BE2C (cell line): ENCODE results near the gene DDX59.

Source experiments
- DNase-seq: peaks from one replicate; pipeline ENCODE4 v3.0.0-alpha.2; 2020
- H3K27me3 ChIP-seq: fragments of 250-450 bp; sonication (Bioruptor Pico); 2 replicates; pipeline ENCODE4 v1.5.1; 2020; ENCODE audit warnings: mild to moderate bottlenecking
- H3K36me3 ChIP-seq: fragments of 250-450 bp; sonication (Bioruptor Pico); 2 replicates; pipeline ENCODE4 v1.5.1; 2020; ENCODE audit warnings: mild to moderate bottlenecking
- H3K4me1 ChIP-seq: fragments of 250-450 bp; sonication (Bioruptor Pico); 2 replicates; pipeline ENCODE4 v1.5.1; 2020
- H3K4me3 ChIP-seq: 2 replicates; pipeline ENCODE4 v1.5.1; 2011; ENCODE audit warnings: low read depth, low read length
- H3K9me3 ChIP-seq: fragments of 250-450 bp; sonication (Bioruptor Pico); 2 replicates; pipeline ENCODE4 v1.5.1; 2020
- TF ChIP-seq, protein P1 (sequence below): IDR thresholded peaks from 2 replicates; pipeline ENCODE4 v1.5.1; 2012; ENCODE audit warnings: mild to moderate bottlenecking, low read depth, low read length

The DDX59 gene

DNA sequence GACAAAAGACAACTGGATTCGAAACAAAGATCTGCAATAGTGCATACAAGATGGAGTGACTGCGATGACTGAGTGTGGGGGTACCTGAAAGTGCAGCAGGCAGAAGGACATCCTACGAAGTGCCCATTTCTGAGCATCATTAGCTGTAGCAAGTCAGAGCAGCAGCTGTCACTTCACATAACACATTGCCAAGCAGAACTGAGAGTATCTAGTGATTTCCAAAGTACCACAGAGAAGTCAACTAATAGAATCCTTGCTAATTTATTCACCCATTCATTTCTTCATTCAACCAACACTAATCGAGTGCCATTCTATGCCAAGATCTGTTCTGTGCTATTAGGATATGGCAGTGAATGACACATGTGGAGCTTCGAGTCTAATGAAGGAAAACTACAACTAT, 37.4 kb upstream of the DDX59 start:
- TF ChIP-seq, protein P1, sequence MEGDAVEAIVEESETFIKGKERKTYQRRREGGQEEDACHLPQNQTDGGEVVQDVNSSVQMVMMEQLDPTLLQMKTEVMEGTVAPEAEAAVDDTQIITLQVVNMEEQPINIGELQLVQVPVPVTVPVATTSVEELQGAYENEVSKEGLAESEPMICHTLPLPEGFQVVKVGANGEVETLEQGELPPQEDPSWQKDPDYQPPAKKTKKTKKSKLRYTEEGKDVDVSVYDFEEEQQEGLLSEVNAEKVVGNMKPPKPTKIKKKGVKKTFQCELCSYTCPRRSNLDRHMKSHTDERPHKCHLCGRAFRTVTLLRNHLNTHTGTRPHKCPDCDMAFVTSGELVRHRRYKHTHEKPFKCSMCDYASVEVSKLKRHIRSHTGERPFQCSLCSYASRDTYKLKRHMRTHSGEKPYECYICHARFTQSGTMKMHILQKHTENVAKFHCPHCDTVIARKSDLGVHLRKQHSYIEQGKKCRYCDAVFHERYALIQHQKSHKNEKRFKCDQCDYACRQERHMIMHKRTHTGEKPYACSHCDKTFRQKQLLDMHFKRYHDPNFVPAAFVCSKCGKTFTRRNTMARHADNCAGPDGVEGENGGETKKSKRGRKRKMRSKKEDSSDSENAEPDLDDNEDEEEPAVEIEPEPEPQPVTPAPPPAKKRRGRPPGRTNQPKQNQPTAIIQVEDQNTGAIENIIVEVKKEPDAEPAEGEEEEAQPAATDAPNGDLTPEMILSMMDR: no peak
- H3K27me3 ChIP-seq: no peaks in the 10 kb centered on the region

DNA sequence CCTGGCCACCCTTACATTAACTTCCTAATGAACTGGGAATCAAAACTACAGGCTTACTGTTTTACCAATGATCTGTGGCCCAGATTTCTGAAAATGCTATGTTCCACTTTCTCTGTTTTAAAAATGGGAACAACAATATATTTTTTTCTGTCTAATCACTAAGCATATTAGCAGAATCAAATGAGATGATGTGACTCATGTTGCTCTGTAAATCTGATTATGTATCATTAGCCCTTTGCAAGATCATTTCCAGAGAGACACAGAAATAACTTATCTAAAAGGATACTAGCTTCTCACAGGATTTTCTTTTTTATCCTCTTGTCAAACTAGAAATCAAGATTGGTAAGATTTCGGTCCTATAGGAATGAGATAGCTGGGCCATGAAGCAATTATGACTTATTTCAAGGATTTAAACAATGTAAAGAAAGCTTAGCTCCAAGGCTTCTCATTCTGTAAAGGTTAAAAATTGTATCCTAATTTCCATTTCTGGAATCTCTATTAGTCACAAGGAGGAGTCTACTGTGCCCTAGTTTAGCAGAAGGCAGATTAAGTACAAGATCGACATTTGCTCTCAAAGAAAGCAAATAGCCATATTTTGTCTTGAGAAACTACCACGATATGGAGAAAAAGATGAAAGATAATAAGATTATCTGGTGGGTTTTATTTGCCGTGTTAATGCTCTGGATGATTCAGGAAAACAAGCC, 36.6 kb upstream of the DDX59 start:
- Histone ChIP-seq H3K36me3 (no peaks in the 10 kb centered on the region), H3K4me1 (peaks cover 7% of the 10 kb centered on the region), H3K27me3 (no peaks in the 10 kb centered on the region), H3K4me3 (no peak overlapping the region), H3K9me3 (no peaks in the 10 kb centered on the region)
- TF ChIP-seq, protein P1: no peak
- no peak for DNase-seq

More for the DNA sequence above, 37.4 kb upstream of the DDX59 start:
- DNase-seq: no peak
- Histone ChIP-seq H3K9me3 (no peaks in the 10 kb centered on the region), H3K4me1 (peaks cover 7% of the 10 kb centered on the region), H3K4me3 (no peak overlapping the region), H3K36me3 (no peaks in the 10 kb centered on the region)

DNA sequence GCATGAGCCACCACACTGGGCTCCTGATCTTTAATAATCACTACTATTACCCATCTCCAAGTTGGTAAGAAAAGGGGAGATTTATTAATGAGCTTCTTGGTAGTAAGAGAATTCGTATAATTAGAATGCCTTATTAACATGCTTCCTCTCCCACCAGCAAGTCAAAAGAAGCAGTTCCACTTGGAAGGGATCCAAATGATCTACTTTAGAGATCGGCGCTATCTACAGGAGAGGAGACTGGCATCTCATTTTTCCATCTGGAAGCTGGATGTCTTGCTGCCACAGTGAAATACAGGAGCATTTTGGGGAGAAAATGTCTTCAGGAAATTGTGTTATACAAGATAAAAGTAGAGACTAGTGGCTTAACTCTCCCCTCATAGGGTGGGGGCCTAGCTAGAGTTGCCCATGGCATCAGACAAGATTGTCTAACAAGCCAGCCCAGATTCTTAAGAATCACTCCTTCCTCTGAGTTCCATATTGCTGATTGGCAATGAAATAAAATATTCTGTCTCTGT, 35.3 kb upstream of the DDX59 start:
- TF ChIP-seq, protein P1: no peak
- no peaks in the 10 kb centered on the region for H3K36me3 ChIP-seq
- no peaks in the 10 kb centered on the region for H3K27me3 ChIP-seq
- no peak overlapping the region for H3K4me3 ChIP-seq
- no peak for DNase-seq
- peaks cover 7% of the 10 kb centered on the region for H3K4me1 ChIP-seq
- H3K9me3 ChIP-seq: no peaks in the 10 kb centered on the region

DNA sequence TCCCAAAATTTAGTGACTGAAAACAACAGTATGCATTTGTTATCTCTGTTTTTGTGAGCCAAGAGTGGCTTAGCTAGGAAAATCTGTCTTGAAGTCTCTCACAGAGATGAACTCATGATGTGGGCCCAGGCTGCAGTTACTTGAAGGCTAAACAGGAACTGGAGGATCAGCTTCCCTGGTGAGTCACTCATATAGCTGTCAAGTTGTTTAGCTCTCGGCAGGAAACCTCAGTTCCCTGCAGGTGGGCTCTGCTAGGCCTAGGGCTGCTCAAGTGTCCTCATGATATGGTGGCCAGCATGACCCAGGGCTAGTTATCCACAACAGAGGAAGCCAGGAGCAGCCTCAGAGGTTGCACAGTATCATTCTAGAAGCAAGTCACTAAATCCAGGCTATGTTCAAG, 30.2 kb upstream of the DDX59 start:
- TF ChIP-seq, protein P1: no peak
- no peak for DNase-seq
- H3K9me3 ChIP-seq: no peaks in the 10 kb centered on the region
- no peak overlapping the region for H3K4me3 ChIP-seq
- H3K36me3 ChIP-seq: no peaks in the 10 kb centered on the region
- H3K4me1 ChIP-seq: no peaks in the 10 kb centered on the region
- no peaks in the 10 kb centered on the region for H3K27me3 ChIP-seq

DNA sequence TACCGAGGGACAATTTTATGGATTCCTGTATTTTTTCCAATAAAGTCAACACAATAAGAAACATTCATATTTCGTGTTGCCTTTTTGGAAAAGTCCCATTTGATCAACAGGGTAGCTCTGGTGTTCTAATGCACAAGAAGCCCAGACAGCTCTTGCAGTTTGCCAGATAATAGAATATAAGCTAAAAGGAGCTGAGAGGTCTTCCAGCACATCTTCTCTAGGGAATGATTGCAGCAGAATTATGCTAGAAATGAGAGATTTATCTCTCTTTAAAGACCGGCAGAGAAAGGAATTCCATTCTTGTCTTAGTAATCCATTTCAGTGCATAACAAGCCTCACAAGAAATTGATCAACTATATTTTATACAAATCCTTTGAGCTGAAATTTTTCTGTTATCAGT, 25.0 kb upstream of the DDX59 start:
- peaks cover 3% of the 10 kb centered on the region; the same call in 1 of the 2 replicates for H3K4me1 ChIP-seq
- TF ChIP-seq, protein P1: no peak
- no peaks in the 10 kb centered on the region for H3K27me3 ChIP-seq
- no peaks in the 10 kb centered on the region for H3K9me3 ChIP-seq
- no peaks in the 10 kb centered on the region for H3K36me3 ChIP-seq
- H3K4me3 ChIP-seq: no peak overlapping the region
- no peak for DNase-seq

DNA sequence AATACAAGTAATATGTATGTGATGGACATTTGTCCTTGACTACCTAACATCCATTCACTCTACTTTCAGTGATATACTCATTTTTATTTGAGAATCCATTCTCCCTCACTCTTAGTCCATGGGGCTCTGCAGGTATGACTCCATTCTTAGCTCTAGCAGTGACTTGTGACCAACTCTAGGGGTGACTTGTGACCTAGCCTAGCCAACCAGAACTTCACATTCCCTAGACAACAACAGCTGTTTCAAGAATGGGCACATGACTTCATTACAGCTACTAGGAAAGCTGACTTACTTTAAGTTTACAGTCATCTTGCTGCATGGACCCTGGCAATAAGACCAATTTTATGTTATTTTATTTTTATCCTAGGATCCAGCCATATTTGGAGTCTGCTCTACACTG, 23.6 kb upstream of the DDX59 start:
- Histone ChIP-seq H3K36me3 (no peaks in the 10 kb centered on the region), H3K4me3 (no peak overlapping the region), H3K27me3 (no peaks in the 10 kb centered on the region), H3K9me3 (no peaks in the 10 kb centered on the region), H3K4me1 (peaks cover 3% of the 10 kb centered on the region; the same call in 1 of the 2 replicates)
- no peak for DNase-seq
- TF ChIP-seq, protein P1: no peak
